Chondrocyte (in vitro differentiated cells): ENCODE data around the gene TAF12. TPM values are rescaled to one million over a fixed set of nuclear protein-coding genes. Genes with fewer than 3 reads are reported as not detected.
"Not testable (repeated sequence)": the region's sequence is repeated elsewhere in the genome, so short reads cannot be mapped to it uniquely, and the experiment has no call there.

Experiments
- DNase-seq: peaks from one replicate; pipeline ENCODE4 v3.0.0; 2021; ENCODE audit warnings: mixed read lengths, low spot score
- H3K27ac Mint-ChIP-seq: one replicate; pipeline ENCODE4 v1.8.0; 2021; ENCODE audit warnings: mild to moderate bottlenecking, moderate library complexity, mixed read lengths; ENCODE audit not compliant: unreplicated experiment
- H3K27me3 Mint-ChIP-seq: 2 replicates; pipeline ENCODE4 v1.8.0; 2021; ENCODE audit warnings: low read depth, mixed read lengths
- H3K36me3 Mint-ChIP-seq: 2 replicates; pipeline ENCODE4 v1.8.0; 2021; ENCODE audit warnings: low read depth, mixed read lengths
- H3K4me1 Mint-ChIP-seq: 2 replicates; pipeline ENCODE4 v1.8.0; 2021; ENCODE audit warnings: low read depth, mild to moderate bottlenecking, mixed read lengths
- H3K4me3 Mint-ChIP-seq: one replicate; pipeline ENCODE4 v1.8.0; 2021; ENCODE audit warnings: mild to moderate bottlenecking, moderate library complexity, mixed read lengths; ENCODE audit not compliant: unreplicated experiment
- H3K9me3 Mint-ChIP-seq: 2 replicates; pipeline ENCODE4 v1.8.0; 2021; ENCODE audit warnings: low read depth, mixed read lengths
- CTCF ChIP-seq: fragments of 200-600 bp; sonication (generic); IDR thresholded peaks from 2 replicates; pipeline ENCODE4 v1.5.0; 2021; ENCODE audit warnings: antibody characterized with exemption, mild to moderate bottlenecking, moderate library complexity
- total RNA-seq: library from RNA; stranded (reverse); gene quantifications from 3 replicates; pipeline ENCODE4 v1.2.1, GENCODE V29; 2021

The TAF12 gene
- total RNA-seq, 1 donor from 2014 or later: 19.4 TPM

GRCh38 chr1:28656335-28656734, 13.5 kb upstream of the TAF12 start:
- DNase-seq: no peak
- Mint-ChIP-seq H3K27me3 (no peaks in the 10 kb centered on the region), H3K9me3 (no peaks in the 10 kb centered on the region), H3K4me1 (no peaks in the 10 kb centered on the region), H3K4me3 (no peak overlapping the region), H3K36me3 (no peaks in the 10 kb centered on the region), H3K27ac (no peak overlapping the region)
- no peak for TF ChIP-seq CTCF

GRCh38 chr1:28655448-28656311, 12.8 kb upstream of the TAF12 start:
- not testable (repeated sequence) for H3K4me1 Mint-ChIP-seq, H3K27ac Mint-ChIP-seq, H3K27me3 Mint-ChIP-seq

GRCh38 chr1:28653870-28654269, 11.0 kb upstream of the TAF12 start:
- not testable (repeated sequence) for H3K27ac Mint-ChIP-seq, H3K27me3 Mint-ChIP-seq, H3K4me1 Mint-ChIP-seq, H3K9me3 Mint-ChIP-seq, DNase-seq, H3K4me3 Mint-ChIP-seq, H3K36me3 Mint-ChIP-seq
- peak; percentile 66 for TF ChIP-seq CTCF

More at GRCh38 chr1:28655448-28656311, 12.8 kb upstream of the TAF12 start:
- not testable (repeated sequence) for H3K4me3 Mint-ChIP-seq, H3K9me3 Mint-ChIP-seq, DNase-seq, H3K36me3 Mint-ChIP-seq

- H3K4me1 Mint-ChIP-seq: peaks cover 11% of the 10 kb centered on the region
- not testable (repeated sequence) for H3K9me3 Mint-ChIP-seq, DNase-seq, H3K4me3 Mint-ChIP-seq, H3K27ac Mint-ChIP-seq, H3K27me3 Mint-ChIP-seq, H3K36me3 Mint-ChIP-seq
These were observed 10.2 kb upstream of the TAF12 start for GRCh38 chr1:28653063-28653462.

GRCh38 chr1:28648474-28649198, 5.8 kb upstream of the TAF12 start, which contains the start of gene RNU11:
TSS of gene RNU11 (plus strand) at chr1:28648600.
- H3K27me3 Mint-ChIP-seq: no peaks in the 10 kb centered on the region
- peaks cover 27% of the 10 kb centered on the region for H3K4me1 Mint-ChIP-seq
- peak within 1 kb of the TSS; percentile 82 for H3K4me3 Mint-ChIP-seq
- H3K27ac Mint-ChIP-seq: peak within 1 kb of the TSS; percentile 99
- H3K36me3 Mint-ChIP-seq: no peaks in the 10 kb centered on the region
- no peaks in the 10 kb centered on the region for H3K9me3 Mint-ChIP-seq
- TF ChIP-seq CTCF: no peak
- DNase-seq: no peak

- Mint-ChIP-seq H3K4me1 (peaks cover 33% of the 10 kb centered on the region), H3K4me3 (peak overlapping the region; percentile 82), H3K36me3 (no peaks in the 10 kb centered on the region), H3K27ac (peak overlapping the region; percentile 99), H3K9me3 (no peaks in the 10 kb centered on the region), H3K27me3 (no peaks in the 10 kb centered on the region)
- DNase-seq: peak; percentile 95
- TF ChIP-seq CTCF: no peak
These were observed 5.2 kb upstream of the TAF12 start for GRCh38 chr1:28648008-28648473.
